HEK293 (cell line): ENCODE results near the gene SHROOM1.
A peak's percentile ranks its signal among the peaks of the same experiment; 100 is the strongest.

Experiments
- CTCF ChIA-PET: fragments of 350-600 bp; formaldehyde crosslinking; extraction: SDS; loops from one replicate; lab custom pipeline; 2021; ENCODE audit warnings: antibody characterized with exemption; lab: Yijun Ruan, JAX
- POLR2A ChIA-PET: fragments of 300-600 bp; formaldehyde crosslinking; extraction: SDS; loops from one replicate; lab custom pipeline; 2020; ENCODE audit warnings: antibody characterized with exemption, inconsistent platforms; lab: Yijun Ruan, JAX
- H3K27ac ChIP-seq: fragments of 200-500 bp; sonication (Bioruptor generic); 2 replicates; pipeline ENCODE4 v1.5.1; 2014; ENCODE audit warnings: low read depth, low read length, control low read depth, inconsistent platforms; ENCODE audit errors: extremely low read depth
- H3K36me3 ChIP-seq, 2 experiments: fragments of 200-500 bp in 1 of 2; sonication (Bioruptor generic) in 1 of 2; 1 replicate in 1 of 2; 2 replicates in 1 of 2; pipeline ENCODE4 v1.5.1; 2014 to 2017; ENCODE audit warnings: inconsistent platforms in 2 of 2, low read length in 2 of 2; ENCODE audit not compliant: control insufficient read depth in 2 of 2, insufficient read depth in 1 of 2
- H3K4me1 ChIP-seq: fragments of 200-500 bp; sonication (Bioruptor generic); 2 replicates; pipeline ENCODE4 v1.5.1; 2014; ENCODE audit warnings: mild to moderate bottlenecking, low read length, inconsistent platforms; ENCODE audit not compliant: control insufficient read depth, insufficient read depth
- H3K4me3 ChIP-seq: 2 replicates; pipeline ENCODE4 v1.5.1; 2011; ENCODE audit warnings: low read depth, mild to moderate bottlenecking, control low read depth, low read length, moderate library complexity
- H3K9me3 ChIP-seq: fragments of 200-500 bp; sonication (Bioruptor generic); 2 replicates; pipeline ENCODE4 v1.5.1; 2014; ENCODE audit warnings: low read depth, low read length, inconsistent platforms; ENCODE audit not compliant: control insufficient read depth, insufficient read depth
- SP2 ChIP-seq: fragments of 450-650 bp; formaldehyde crosslinking; IDR thresholded peaks from 2 replicates; pipeline ENCODE4 v1.5.1; 2016; ENCODE audit warnings: missing biosample characterization, missing genetic modification characterization
- YY1 ChIP-seq: fragments of 450-650 bp; formaldehyde crosslinking; IDR thresholded peaks from 2 replicates; pipeline ENCODE4 v1.5.1; 2018; ENCODE audit warnings: missing biosample characterization, missing genetic modification characterization
- ZBTB48 ChIP-seq: fragments of 450-650 bp; formaldehyde crosslinking; IDR thresholded peaks from 2 replicates; pipeline ENCODE4 v1.5.1; 2016; ENCODE audit warnings: missing biosample characterization, missing genetic modification characterization
- ZNF121 ChIP-seq: fragments of 450-650 bp; formaldehyde crosslinking; IDR thresholded peaks from 2 replicates; pipeline ENCODE4 v1.5.1; 2016; ENCODE audit warnings: missing biosample characterization, missing genetic modification characterization
- ZNF133 ChIP-seq: fragments of 450-650 bp; formaldehyde crosslinking; IDR thresholded peaks from 2 replicates; pipeline ENCODE4 v1.5.1; 2016; ENCODE audit warnings: missing biosample characterization, missing genetic modification characterization
- ZNF548 ChIP-seq: fragments of 450-650 bp; formaldehyde crosslinking; IDR thresholded peaks from 2 replicates; pipeline ENCODE4 v1.5.1; 2016; ENCODE audit warnings: missing biosample characterization, missing genetic modification characterization
- ZNF549 ChIP-seq: fragments of 450-650 bp; IDR thresholded peaks from 2 replicates; pipeline ENCODE4 v1.5.1; 2018; ENCODE audit warnings: missing biosample characterization, missing genetic modification characterization, mild to moderate bottlenecking, inconsistent platforms, moderate library complexity
- ZNF626 ChIP-seq: fragments of 450-650 bp; sonication (Bioruptor Pico); formaldehyde crosslinking; IDR thresholded peaks from 2 replicates; pipeline ENCODE4 v1.5.1; 2018; ENCODE audit warnings: missing biosample characterization, missing genetic modification characterization, inconsistent platforms
- ZNF664 ChIP-seq: fragments of 450-650 bp; formaldehyde crosslinking; IDR thresholded peaks from 2 replicates; pipeline ENCODE4 v1.5.1; 2016; ENCODE audit warnings: missing biosample characterization, missing genetic modification characterization
- ZNF677 ChIP-seq: fragments of 450-650 bp; IDR thresholded peaks from 2 replicates; pipeline ENCODE4 v1.5.0; 2018; ENCODE audit warnings: missing biosample characterization, mild to moderate bottlenecking, missing genetic modification characterization, moderate library complexity
- ZNF830 ChIP-seq: fragments of 450-650 bp; IDR thresholded peaks from 2 replicates; pipeline ENCODE4 v1.5.0; 2018; ENCODE audit warnings: missing biosample characterization, missing genetic modification characterization, low read depth, mild to moderate bottlenecking, moderate library complexity
- TF ChIP-seq, protein P1 (sequence below): fragments of 450-650 bp; formaldehyde crosslinking; IDR thresholded peaks from 2 replicates; pipeline ENCODE4 v1.5.1; 2016; ENCODE audit warnings: missing biosample characterization, missing genetic modification characterization
- TF ChIP-seq, protein P2 (sequence below): fragments of 450-650 bp; formaldehyde crosslinking; IDR thresholded peaks from 2 replicates; pipeline ENCODE4 v1.5.1; 2016; ENCODE audit warnings: missing biosample characterization, missing genetic modification characterization
- TF ChIP-seq, protein P3 (sequence below): fragments of 450-650 bp; IDR thresholded peaks from 2 replicates; pipeline ENCODE4 v1.5.1; 2018; ENCODE audit warnings: missing biosample characterization, mild to moderate bottlenecking, missing genetic modification characterization
- TF ChIP-seq, protein P4 (sequence below): fragments of 450-650 bp; formaldehyde crosslinking; IDR thresholded peaks from 2 replicates; pipeline ENCODE4 v1.5.1; 2016; ENCODE audit warnings: missing biosample characterization, missing genetic modification characterization

The SHROOM1 gene

DNA sequence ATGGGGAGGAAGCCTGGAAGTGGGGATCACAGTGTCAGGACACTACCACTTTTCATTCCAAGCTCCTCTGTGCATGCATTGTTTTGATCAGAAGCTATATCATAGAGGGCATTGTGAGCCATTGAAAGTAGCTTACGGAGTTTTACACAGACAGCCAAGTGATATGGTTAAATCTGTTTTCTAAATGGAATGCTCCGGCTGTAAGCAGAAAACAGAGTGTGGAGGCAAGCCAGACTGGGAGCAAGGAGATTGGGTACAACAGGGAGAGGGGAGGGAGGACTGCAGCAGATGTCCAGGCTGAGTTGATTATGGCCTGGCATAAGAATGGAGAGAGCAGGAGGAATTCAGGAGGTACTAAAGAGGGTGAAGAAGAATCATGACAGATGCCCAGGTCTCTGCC lies 32.8 kb downstream of the SHROOM1 start:
- Histone ChIP-seq H3K27ac (no peak overlapping the region), H3K4me3 (no peak overlapping the region), H3K36me3 (no peaks in the 10 kb centered on the region), H3K4me1 (no peaks in the 10 kb centered on the region), H3K9me3 (no peaks in the 10 kb centered on the region)
- POLR2A ChIA-PET = interaction anchor here (0.6 kb wide), 1 partner anchor 166 kb away, joined by 4 read pairs; no protein-coding TSS in a partner anchor
- CTCF ChIA-PET = interaction anchor here (0.6 to 3.5 kb wide), 3 partner anchors 9 to 23 kb away, joined by 3 to 11 read pairs (median 6); no protein-coding TSS in a partner anchor
- TF ChIP-seq ZNF626 (tag by site-specific recombination) (no peak), SP2 (tag by site-specific recombination) (no peak)
- TF ChIP-seq, protein P1, sequence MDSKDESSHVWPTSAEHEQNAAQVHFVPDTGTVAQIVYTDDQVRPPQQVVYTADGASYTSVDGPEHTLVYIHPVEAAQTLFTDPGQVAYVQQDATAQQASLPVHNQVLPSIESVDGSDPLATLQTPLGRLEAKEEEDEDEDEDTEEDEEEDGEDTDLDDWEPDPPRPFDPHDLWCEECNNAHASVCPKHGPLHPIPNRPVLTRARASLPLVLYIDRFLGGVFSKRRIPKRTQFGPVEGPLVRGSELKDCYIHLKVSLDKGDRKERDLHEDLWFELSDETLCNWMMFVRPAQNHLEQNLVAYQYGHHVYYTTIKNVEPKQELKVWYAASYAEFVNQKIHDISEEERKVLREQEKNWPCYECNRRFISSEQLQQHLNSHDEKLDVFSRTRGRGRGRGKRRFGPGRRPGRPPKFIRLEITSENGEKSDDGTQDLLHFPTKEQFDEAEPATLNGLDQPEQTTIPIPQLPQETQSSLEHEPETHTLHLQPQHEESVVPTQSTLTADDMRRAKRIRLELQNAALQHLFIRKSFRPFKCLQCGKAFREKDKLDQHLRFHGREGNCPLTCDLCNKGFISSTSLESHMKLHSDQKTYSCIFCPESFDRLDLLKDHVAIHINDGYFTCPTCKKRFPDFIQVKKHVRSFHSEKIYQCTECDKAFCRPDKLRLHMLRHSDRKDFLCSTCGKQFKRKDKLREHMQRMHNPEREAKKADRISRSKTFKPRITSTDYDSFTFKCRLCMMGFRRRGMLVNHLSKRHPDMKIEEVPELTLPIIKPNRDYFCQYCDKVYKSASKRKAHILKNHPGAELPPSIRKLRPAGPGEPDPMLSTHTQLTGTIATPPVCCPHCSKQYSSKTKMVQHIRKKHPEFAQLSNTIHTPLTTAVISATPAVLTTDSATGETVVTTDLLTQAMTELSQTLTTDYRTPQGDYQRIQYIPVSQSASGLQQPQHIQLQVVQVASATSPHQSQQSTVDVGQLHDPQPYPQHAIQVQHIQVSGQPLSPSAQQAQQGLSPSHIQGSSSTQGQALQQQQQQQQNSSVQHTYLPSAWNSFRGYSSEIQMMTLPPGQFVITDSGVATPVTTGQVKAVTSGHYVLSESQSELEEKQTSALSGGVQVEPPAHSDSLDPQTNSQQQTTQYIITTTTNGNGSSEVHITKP (tag by site-specific recombination) = peak; percentile 43
- TF ChIP-seq, protein P2, sequence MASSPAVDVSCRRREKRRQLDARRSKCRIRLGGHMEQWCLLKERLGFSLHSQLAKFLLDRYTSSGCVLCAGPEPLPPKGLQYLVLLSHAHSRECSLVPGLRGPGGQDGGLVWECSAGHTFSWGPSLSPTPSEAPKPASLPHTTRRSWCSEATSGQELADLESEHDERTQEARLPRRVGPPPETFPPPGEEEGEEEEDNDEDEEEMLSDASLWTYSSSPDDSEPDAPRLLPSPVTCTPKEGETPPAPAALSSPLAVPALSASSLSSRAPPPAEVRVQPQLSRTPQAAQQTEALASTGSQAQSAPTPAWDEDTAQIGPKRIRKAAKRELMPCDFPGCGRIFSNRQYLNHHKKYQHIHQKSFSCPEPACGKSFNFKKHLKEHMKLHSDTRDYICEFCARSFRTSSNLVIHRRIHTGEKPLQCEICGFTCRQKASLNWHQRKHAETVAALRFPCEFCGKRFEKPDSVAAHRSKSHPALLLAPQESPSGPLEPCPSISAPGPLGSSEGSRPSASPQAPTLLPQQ (tag by site-specific recombination) = no peak

DNA sequence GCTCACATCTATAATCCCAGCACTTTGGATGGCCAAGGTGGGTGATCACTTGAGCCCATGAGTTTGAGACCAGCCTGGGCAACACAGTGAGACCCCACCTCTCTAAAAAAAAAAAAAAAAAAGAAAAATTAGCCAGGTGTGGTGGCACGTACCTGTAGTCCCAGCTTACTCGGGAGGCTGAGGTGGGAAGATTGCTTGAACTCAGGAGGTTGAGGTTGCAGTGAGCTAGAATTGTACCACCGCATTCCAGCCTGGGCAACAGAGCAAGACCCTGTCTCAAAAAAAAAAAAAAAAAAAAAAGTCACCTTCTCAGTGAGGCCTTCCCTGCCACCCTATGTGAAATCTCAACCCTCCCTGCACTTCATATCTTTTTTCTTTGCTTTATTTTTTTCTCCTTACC lies 39.4 kb downstream of the SHROOM1 start:
- ChIA-PET POLR2A (no interaction called here), CTCF (no interaction called here)
- TF ChIP-seq ZNF548 (tag by site-specific recombination) (no peak), ZNF830 (no peak), ZNF121 (tag by site-specific recombination) (peak; percentile 91), ZNF677 (tag by site-specific recombination) (no peak), ZNF133 (no peak)
- TF ChIP-seq, protein P3, sequence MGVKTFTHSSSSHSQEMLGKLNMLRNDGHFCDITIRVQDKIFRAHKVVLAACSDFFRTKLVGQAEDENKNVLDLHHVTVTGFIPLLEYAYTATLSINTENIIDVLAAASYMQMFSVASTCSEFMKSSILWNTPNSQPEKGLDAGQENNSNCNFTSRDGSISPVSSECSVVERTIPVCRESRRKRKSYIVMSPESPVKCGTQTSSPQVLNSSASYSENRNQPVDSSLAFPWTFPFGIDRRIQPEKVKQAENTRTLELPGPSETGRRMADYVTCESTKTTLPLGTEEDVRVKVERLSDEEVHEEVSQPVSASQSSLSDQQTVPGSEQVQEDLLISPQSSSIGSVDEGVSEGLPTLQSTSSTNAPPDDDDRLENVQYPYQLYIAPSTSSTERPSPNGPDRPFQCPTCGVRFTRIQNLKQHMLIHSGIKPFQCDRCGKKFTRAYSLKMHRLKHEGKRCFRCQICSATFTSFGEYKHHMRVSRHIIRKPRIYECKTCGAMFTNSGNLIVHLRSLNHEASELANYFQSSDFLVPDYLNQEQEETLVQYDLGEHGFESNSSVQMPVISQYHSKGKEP (tag by site-specific recombination) = no peak
- TF ChIP-seq, protein P4, sequence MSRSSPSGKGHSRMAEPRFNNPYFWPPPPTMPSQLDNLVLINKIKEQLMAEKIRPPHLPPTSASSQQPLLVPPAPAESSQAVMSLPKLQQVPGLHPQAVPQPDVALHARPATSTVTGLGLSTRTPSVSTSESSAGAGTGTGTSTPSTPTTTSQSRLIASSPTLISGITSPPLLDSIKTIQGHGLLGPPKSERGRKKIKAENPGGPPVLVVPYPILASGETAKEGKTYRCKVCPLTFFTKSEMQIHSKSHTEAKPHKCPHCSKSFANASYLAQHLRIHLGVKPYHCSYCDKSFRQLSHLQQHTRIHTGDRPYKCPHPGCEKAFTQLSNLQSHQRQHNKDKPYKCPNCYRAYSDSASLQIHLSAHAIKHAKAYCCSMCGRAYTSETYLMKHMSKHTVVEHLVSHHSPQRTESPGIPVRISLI = peak; percentile 37
- H3K4me3 ChIP-seq = no peak overlapping the region
- no peaks in the 10 kb centered on the region for H3K9me3 ChIP-seq
- H3K27ac ChIP-seq = no peak overlapping the region
- H3K36me3 ChIP-seq = no peaks in the 10 kb centered on the region
- no peaks in the 10 kb centered on the region for H3K4me1 ChIP-seq

DNA sequence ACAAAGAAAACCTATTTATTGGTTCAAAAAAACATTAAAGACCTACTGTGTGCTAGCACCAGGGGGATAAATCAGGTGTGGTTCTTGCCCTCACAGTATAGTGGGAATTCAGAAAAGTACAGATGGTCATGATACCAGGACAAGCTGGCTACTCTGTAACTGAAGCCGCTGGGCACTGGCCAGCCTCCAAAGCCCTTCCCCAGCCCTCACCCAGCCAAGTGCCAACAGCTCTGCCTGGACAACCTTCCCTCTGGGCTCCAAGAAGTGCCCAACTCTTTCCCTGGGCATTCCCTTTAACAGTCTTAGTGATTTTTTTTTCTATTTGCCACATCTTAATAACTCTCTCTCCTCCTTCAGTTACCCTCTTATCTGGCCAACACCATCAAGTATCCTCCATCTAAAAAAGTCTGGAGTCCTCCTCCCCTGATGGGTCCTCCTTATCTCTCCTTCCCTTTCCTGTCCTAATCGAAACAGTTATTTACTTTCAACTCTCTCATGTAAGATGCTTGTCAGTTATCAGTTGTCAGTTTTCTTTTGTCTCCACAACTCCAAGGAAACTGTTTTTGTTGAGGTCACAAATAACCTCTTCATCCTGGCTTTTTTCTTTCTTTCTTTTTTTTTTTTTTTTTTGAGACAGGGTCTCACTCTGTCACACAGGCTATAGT lies 40.1 kb downstream of the SHROOM1 start:
- POLR2A ChIA-PET = interaction anchor here (0.8 kb wide), 1 partner anchor 53 kb away, joined by 3 read pairs; the partner anchor contains the start of gene KIF3A
- Histone ChIP-seq H3K9me3 (no peaks in the 10 kb centered on the region), H3K4me1 (no peaks in the 10 kb centered on the region), H3K36me3 (no peaks in the 10 kb centered on the region), H3K27ac (no peak overlapping the region), H3K4me3 (no peak overlapping the region)
- TF ChIP-seq ZNF664 (tag by site-specific recombination) = no peak
- no peak for TF ChIP-seq ZBTB48 (tag by site-specific recombination)
- no peak for TF ChIP-seq YY1 (tag by site-specific recombination)
- no peak for TF ChIP-seq ZNF549 (tag by site-specific recombination)
- CTCF ChIA-PET = interaction anchor here (0.6 to 0.9 kb wide), 2 partner anchors 30 to 43 kb away, joined by 3 read pairs; partner anchors contain the start of gene CCNI2
